ENCODE data around the gene CCDC40. TPM values are rescaled to one million over a fixed set of nuclear protein-coding genes. Genes with fewer than 3 reads are reported as not detected.

Gene CCDC40
- total RNA-seq = 0.18 TPM in 1 of 2 replicates, not detected in the other

GRCh38 chr17:80035937-80036714 lies at the start of gene CCDC40:
TSS of gene CCDC40 (plus strand) at chr17:80036642. CDS start at chr17:80036663, 21 bp downstream.
- Mint-ChIP-seq H3K36me3 (ENCODE audit: low read depth) (no peaks in the 10 kb centered on the region), H3K27ac (peak within 1 kb of the TSS; percentile 83), H3K27me3 (ENCODE audit: low read depth) (peaks cover 48% of the 10 kb centered on the region), H3K9me3 (no peaks in the 10 kb centered on the region), H3K4me3 (ENCODE audit: low read depth) (peak within 1 kb of the TSS; percentile 81), H3K4me1 (ENCODE audit: low read depth) (peaks cover 11% of the 10 kb centered on the region)
- DNase-seq (ENCODE audit: low spot score) = peak; percentile 71
- intact Hi-C loops (cut with micrococcal nuclease) = no loop called here

DNA sequence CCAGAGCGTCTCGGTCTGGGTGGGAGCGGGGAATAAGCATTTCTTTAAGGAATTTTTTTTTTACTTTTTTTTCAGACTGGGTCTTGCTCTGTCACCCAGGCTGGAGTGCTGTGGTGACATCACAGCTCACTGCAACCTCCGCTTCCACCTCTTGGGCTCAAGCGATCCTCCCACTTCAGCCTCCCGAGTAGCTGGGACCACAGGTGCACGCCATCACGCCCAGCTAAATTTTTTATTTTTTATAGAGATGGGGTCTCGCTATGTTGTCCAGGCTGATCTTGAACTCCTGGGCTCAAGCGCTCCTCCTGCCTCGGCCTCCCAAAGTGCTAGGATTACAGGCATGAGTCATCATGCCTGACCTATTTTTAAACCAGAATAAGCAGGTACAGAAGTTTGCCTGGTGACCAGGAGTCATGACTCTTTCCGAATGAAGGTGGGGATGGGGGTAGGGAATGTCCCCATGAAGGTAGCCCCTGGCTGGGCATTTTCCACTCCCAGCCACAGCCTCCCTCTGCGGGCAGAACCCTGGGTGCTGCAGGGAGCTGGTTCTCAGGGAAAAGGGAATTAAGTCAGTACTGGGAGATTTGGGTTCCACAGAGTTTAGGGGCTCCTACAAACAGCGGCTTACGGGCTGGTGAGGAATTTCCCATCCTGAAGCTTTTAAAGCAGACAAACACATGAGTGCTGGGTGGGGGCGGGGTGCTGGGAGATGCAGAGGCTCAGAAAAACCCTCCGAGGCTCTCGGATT lies 49.1 kb upstream of the CCDC40 start:
- no peak overlapping the region for H3K27ac Mint-ChIP-seq
- no peaks in the 10 kb centered on the region for H3K36me3 Mint-ChIP-seq (ENCODE audit: low read depth)
- H3K9me3 Mint-ChIP-seq = no peaks in the 10 kb centered on the region
- no peak for DNase-seq (ENCODE audit: low spot score)
- peaks cover 3% of the 10 kb centered on the region for H3K4me1 Mint-ChIP-seq (ENCODE audit: low read depth)
- H3K4me3 Mint-ChIP-seq (ENCODE audit: low read depth) = no peak overlapping the region
- peaks cover 5% of the 10 kb centered on the region for H3K27me3 Mint-ChIP-seq (ENCODE audit: low read depth)
- intact Hi-C loops (cut with micrococcal nuclease) = no loop called here

DNA sequence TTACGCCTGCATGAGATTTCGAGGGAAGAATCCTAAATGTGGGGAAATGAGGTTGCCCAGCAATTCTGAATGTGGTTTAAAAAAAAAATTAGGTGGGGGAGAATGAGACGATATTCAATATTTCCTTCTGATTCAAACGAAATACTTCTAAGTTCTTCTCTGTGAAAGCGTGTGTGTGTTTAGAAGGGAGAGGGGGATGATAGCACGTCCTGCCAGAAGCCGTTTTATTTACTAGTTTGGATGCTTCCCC lies 48.6 kb upstream of the CCDC40 start:
- no peaks in the 10 kb centered on the region for H3K36me3 Mint-ChIP-seq (ENCODE audit: low read depth)
- peaks cover 5% of the 10 kb centered on the region for H3K27me3 Mint-ChIP-seq (ENCODE audit: low read depth)
- intact Hi-C loops (cut with micrococcal nuclease) = no loop called here
- DNase-seq (ENCODE audit: low spot score) = no peak
- peaks cover 8% of the 10 kb centered on the region for H3K4me1 Mint-ChIP-seq (ENCODE audit: low read depth)
- H3K9me3 Mint-ChIP-seq = no peaks in the 10 kb centered on the region
- no peak overlapping the region for H3K27ac Mint-ChIP-seq
- no peak overlapping the region for H3K4me3 Mint-ChIP-seq (ENCODE audit: low read depth)

- Mint-ChIP-seq H3K4me1 (ENCODE audit: low read depth) (peaks cover 13% of the 10 kb centered on the region), H3K4me3 (ENCODE audit: low read depth) (no peak overlapping the region)
- no peak for DNase-seq (ENCODE audit: low spot score)
These were observed 48.1 kb upstream of the CCDC40 start for GRCh38 chr17:79988185-79988971.

GRCh38 chr17:79989106-79989835 lies 47.2 kb upstream of the CCDC40 start:
- H3K4me3 Mint-ChIP-seq (ENCODE audit: low read depth) = no peak overlapping the region
- H3K36me3 Mint-ChIP-seq (ENCODE audit: low read depth) = no peaks in the 10 kb centered on the region
- H3K9me3 Mint-ChIP-seq = no peaks in the 10 kb centered on the region
- intact Hi-C loops (cut with micrococcal nuclease) = no loop called here
- no peak for DNase-seq (ENCODE audit: low spot score)
- H3K27me3 Mint-ChIP-seq (ENCODE audit: low read depth) = peaks cover 5% of the 10 kb centered on the region
- H3K27ac Mint-ChIP-seq = no peak overlapping the region
- peaks cover 17% of the 10 kb centered on the region for H3K4me1 Mint-ChIP-seq (ENCODE audit: low read depth)

More at GRCh38 chr17:79988185-79988971, 48.1 kb upstream of the CCDC40 start:
- no peaks in the 10 kb centered on the region for H3K9me3 Mint-ChIP-seq
- no peak overlapping the region for H3K27ac Mint-ChIP-seq
- peaks cover 5% of the 10 kb centered on the region for H3K27me3 Mint-ChIP-seq (ENCODE audit: low read depth)
- intact Hi-C loops (cut with micrococcal nuclease) = no loop called here
- H3K36me3 Mint-ChIP-seq (ENCODE audit: low read depth) = no peaks in the 10 kb centered on the region

DNA sequence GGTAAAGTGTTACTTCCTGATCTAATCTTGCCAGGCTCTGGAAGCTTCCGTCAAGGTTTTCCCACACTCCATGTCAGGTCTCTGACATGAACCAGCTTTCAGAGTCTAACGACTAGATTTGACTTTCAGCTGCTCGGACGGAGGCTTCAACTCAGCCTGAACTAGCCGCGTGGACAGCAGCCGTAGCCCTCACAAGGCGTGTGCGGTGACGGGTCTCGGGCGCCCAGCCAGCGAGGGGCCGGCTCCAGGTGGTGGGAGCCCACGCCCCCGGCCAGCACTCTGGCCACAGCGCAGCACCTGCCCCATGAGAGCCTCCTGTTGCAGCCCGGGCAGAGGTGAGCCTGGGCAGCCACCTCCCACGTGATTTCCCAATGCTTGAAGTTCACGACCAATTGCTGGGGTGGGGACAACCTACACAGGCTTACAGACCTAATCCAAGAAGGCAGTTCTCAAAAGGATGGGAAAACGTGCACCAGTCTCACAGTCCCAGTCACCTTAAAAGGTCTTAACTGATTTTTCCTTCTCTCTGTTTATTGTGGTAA lies 46.3 kb upstream of the CCDC40 start:
- Mint-ChIP-seq H3K36me3 (ENCODE audit: low read depth) (no peaks in the 10 kb centered on the region), H3K4me3 (ENCODE audit: low read depth) (no peak overlapping the region), H3K27me3 (ENCODE audit: low read depth) (peaks cover 5% of the 10 kb centered on the region), H3K27ac (no peak overlapping the region), H3K4me1 (ENCODE audit: low read depth) (peaks cover 17% of the 10 kb centered on the region), H3K9me3 (no peaks in the 10 kb centered on the region)
- no peak for DNase-seq (ENCODE audit: low spot score)
- intact Hi-C loops (cut with micrococcal nuclease) = loop anchor here (5.0 to 10.0 kb wide), 3 partner anchors 148 to 245 kb away; partner anchors contain the start of gene CBX8

DNA sequence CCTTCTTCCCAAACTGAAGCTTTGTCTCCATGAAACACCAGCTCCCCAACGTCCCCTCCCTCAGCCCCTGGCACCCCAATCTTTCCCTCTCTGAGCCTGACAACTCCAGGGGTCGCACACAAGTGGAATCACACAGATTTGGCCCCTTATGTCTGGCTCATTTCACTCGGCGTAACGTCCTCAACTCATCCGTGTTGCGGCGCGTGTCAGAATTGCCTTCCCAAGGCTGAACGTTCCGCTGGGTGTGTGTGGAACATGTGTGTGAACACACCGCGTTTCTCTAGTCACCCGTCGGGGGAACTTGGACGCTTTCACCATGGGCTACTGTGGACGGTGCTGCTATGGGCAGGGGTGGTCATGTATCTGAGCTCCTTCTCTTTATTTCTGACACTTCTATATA lies 45.7 kb upstream of the CCDC40 start:
- Mint-ChIP-seq H3K4me1 (ENCODE audit: low read depth) (peaks cover 19% of the 10 kb centered on the region), H3K27me3 (ENCODE audit: low read depth) (peaks cover 5% of the 10 kb centered on the region), H3K9me3 (no peaks in the 10 kb centered on the region), H3K4me3 (ENCODE audit: low read depth) (no peak overlapping the region), H3K36me3 (ENCODE audit: low read depth) (no peaks in the 10 kb centered on the region), H3K27ac (no peak overlapping the region)
- no peak for DNase-seq (ENCODE audit: low spot score)
- intact Hi-C loops (cut with micrococcal nuclease) = loop anchor here (5.0 to 10.0 kb wide), 3 partner anchors 148 to 246 kb away; partner anchors contain the start of gene CBX8

DNA sequence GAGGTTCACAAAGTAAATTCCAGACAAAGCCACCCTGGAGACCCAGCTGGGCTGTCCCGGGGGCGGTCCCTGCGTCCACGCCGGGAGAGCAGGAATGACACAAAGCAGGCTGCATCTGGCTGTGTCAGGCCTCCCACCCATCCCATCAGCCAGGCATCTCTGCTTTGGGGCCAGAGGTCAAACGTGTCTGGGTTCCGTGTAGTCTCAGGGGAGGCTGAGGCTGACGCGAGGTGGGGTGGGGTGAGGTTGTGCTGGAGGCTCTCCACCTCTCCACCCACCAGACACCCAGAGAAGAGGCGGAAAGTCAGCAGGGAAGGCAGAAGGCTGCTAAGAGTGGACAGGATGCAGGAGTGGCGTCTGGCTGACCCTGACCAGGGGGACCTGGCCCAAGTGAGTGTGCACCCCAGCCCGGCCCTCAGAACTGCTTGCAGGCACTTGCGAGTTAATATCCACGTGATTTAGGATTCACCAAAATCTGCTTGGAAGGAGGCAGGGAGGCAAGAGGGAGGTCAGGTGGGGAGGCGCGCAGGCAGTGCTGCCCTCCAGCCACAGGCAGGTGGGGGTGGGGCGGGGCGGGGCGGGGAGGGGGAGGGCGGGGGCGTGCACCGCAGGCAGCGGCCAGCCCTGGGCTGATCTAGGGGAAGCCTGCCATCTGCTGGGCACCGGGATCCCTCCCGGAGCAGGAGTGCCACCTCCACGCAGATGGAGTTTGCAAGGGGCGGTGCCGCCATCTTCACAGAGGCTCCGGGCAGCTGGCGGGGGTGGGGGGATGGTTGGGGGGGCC lies 45.1 kb upstream of the CCDC40 start:
- H3K9me3 Mint-ChIP-seq = no peaks in the 10 kb centered on the region
- H3K4me3 Mint-ChIP-seq (ENCODE audit: low read depth) = peak overlapping the region; percentile 35
- peaks cover 24% of the 10 kb centered on the region for H3K4me1 Mint-ChIP-seq (ENCODE audit: low read depth)
- H3K36me3 Mint-ChIP-seq (ENCODE audit: low read depth) = no peaks in the 10 kb centered on the region
- intact Hi-C loops (cut with micrococcal nuclease) = loop anchor here (5.0 to 10.0 kb wide), 3 partner anchors 149 to 247 kb away; partner anchors contain the start of gene CBX8
- peak; percentile 75 for DNase-seq (ENCODE audit: low spot score)
- H3K27ac Mint-ChIP-seq = no peak overlapping the region
- H3K27me3 Mint-ChIP-seq (ENCODE audit: low read depth) = peaks cover 5% of the 10 kb centered on the region

- Mint-ChIP-seq H3K4me3 (ENCODE audit: low read depth) (peak overlapping the region; percentile 63), H3K27ac (peak overlapping the region; percentile 18), H3K36me3 (ENCODE audit: low read depth) (no peaks in the 10 kb centered on the region), H3K9me3 (no peaks in the 10 kb centered on the region), H3K4me1 (ENCODE audit: low read depth) (peaks cover 31% of the 10 kb centered on the region), H3K27me3 (ENCODE audit: low read depth) (peaks cover 5% of the 10 kb centered on the region)
- DNase-seq (ENCODE audit: low spot score) = no peak
- intact Hi-C loops (cut with micrococcal nuclease) = loop anchor here (5.0 to 10.0 kb wide), 3 partner anchors 150 to 247 kb away; partner anchors contain the start of gene CBX8
These were observed 44.4 kb upstream of the CCDC40 start for GRCh38 chr17:79991924-79992648.

GRCh38 chr17:79992649-79993389 lies 43.6 kb upstream of the CCDC40 start:
- Mint-ChIP-seq H3K4me3 (ENCODE audit: low read depth) (peak overlapping the region; percentile 63), H3K4me1 (ENCODE audit: low read depth) (peaks cover 38% of the 10 kb centered on the region), H3K36me3 (ENCODE audit: low read depth) (no peaks in the 10 kb centered on the region), H3K27me3 (ENCODE audit: low read depth) (peaks cover 5% of the 10 kb centered on the region), H3K9me3 (no peaks in the 10 kb centered on the region), H3K27ac (peak overlapping the region; percentile 52)
- DNase-seq (ENCODE audit: low spot score) = no peak
- intact Hi-C loops (cut with micrococcal nuclease) = loop anchor here (5.0 to 10.0 kb wide), 3 partner anchors 151 to 248 kb away; partner anchors contain the start of gene CBX8

Data from activated T-helper 2 cell treated with anti-CD3 and anti-CD28 coated beads, Interferon-gamma antibody, Interleukin-2, Interleukin-4, amounts not matched to agents 10 μg/mL and 5 μg/mL and 100 μg/mL, durations not matched to agents 14 hours and 24 hours and 36 hours (primary cell).